Left cardiac atrium (tissue), 4 donors: ENCODE measurements around the gene CTNNAL1. TPM values are rescaled to one million over a fixed set of nuclear protein-coding genes. Genes with fewer than 3 reads are reported as not detected.
"Not testable (repeated sequence)": the region's sequence is repeated elsewhere in the genome, so short reads cannot be mapped to it uniquely, and the experiment has no call there.

Experiments
- ATAC-seq, 2 donors: fragments of 200-7000 bp; cut with Tn5 transposase; one replicate each; pipeline ENCODE4 v1.9.1; 2020; ENCODE audit warnings: mild to moderate bottlenecking in 2 of 2, moderate library complexity in 2 of 2
- DNase-seq: peaks from one replicate; pipeline ENCODE4 v3.0.0-alpha.2; 2020
- intact Hi-C, 2 donors: fragments of 100-400 bp; cut with DNase I; formaldehyde crosslinking; loops; one replicate each; pipeline versions ENCODE4 v1.14.1 to v1.15.1; 2022 to 2023
- total RNA-seq, 2 donors: library from RNA; stranded (reverse); fragmentation: NEBNext Ultra II Directional; extraction: Animal tissue kit (Norgen Biotek cat#: 25700); gene quantifications; one replicate each; pipeline ENCODE4 v1.2.1, GENCODE V29; 2021
- donor health status: DM: no; HTN: yes; CAD: no.
- donor health status: DM: no; HTN: yes; CAD: no; lungs with severe emphysema.
- donor health status: DM: yes; HTN: yes; CAD: no.
- donor health status: Dilated cardiomyopathy.

The CTNNAL1 gene
- total RNA-seq, 2 donors from 2014 or later: 87.0 to 91.2 TPM

DNA sequence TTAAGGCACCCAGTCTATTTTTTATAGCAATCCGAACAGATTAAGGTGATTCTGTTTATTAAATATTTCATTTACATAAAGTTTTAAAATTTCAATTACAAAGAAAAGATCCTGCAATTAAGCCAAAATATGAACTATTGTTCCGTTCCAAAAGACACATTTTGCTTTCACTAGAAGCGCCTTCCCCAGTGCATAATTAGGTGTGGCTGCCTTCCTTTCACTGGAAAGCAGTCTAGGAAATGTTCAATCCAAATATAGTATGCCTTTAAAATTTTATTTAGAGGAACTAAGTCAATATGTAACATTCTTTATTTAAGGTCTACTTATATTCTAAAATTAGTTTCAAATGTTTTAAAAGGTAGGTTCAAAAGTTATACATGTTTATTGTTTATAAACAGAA is 7.6 kb downstream of the CTNNAL1 start:
- DNase-seq: no peak
- intact Hi-C loops: loop anchor here in 1 of 2 donors (5.0 kb wide), 1 partner anchor 38 kb away; no protein-coding TSS in a partner anchor
- ATAC-seq: no peak

DNA sequence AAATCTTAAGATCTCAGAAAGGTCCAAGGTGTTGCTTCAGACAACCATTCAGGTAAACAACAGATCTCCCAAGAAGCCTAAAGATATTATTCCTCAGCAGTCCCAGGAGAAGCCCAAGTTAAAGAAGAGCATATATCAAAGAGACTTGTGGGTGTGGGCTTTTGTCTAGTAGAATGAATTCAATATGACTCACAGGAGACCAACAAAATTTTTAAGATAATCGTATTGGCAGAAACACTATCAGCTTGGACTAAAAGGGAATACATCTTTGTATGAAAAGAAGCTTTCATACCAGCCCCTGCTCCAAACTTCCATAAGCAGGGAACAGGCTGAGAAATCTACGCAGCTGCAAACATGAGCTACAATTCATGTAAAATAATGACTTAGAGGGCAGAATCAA is 10.2 kb downstream of the CTNNAL1 start:
- intact Hi-C loops: no loop called here
- DNase-seq (no peak), ATAC-seq (no peak)

DNA sequence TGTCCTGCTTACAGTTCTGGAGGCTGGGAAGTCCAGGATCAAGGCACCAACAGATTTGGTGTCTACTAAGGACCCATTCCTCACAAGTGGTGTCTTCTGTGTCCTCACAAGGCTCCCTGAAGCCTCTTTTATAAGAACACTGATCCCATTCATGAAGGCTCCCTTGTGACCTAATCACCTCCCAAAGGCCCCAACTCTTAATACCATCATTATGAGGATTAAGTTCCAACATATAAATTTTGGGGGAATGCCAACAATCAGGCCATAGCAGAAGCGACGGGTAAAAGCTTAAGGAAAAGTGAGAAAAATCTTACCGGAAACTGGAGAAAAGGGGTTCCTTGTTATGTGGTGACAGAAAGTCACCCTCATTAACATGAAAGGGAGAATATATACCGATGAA is 11.2 kb downstream of the CTNNAL1 start:
- intact Hi-C loops: no loop called here
- no peak for ATAC-seq
- DNase-seq: no peak

DNA sequence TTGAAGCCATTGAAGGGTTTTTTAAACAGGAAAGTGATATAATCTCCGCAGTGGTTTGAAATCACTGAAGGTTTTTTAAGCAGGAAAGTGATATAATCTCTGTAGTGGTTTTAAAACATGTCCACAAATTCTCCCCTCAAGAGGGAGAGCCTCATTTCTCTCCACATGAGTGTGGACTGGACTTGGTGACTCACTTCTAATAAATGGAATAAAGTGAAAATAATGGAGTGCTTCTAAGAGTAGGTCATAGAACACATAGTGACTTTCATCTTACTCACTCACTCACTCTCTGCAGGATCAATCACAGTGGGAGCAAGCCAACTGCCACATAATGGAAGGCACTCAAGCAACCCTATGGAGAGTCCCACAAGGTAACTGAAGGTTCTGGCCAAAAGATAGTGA is 12.0 kb downstream of the CTNNAL1 start:
- DNase-seq (no peak), ATAC-seq (peak in 1 of 2 donors; percentile 34)
- intact Hi-C loops: no loop called here

DNA sequence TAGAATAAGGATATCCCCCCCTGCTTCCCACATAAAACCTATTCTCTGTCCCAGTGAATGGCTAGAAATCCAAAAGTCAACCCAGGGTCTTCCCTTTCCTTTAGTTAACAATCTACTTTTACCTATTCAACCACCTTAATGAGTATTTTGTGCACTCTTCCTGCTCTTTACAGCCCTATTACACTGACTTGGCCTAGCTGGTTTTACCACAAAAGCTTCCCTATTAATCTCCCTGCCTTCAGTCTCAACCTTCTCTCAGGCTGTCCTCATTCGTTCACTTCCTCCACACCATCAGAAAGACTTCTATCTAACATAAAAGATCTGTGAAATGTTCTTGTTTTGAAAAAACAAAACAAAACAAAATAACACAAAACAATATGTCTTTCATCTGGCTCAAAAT is 16.2 kb downstream of the CTNNAL1 start:
- no peak for ATAC-seq
- intact Hi-C loops: no loop called here
- no peak for DNase-seq

DNA sequence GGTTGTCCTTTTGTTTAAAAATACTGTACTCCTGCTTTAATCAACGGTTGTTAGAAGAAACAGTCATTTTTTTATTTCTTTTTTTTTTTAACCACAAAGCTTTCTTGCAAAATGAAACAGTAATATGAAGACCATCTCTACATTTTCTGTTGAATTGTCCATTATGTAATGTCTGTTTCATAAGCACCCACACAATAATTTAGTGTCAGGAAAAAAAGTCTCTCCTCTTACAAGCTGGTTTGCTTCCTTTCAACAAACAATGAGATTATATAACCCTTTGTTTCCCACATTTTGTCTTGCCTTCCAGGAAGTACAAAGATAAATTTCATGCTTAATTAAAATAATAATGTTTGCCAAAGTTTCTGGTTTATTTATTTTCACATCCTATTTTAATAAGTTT is 16.7 kb downstream of the CTNNAL1 start:
- DNase-seq: no peak
- no peak for ATAC-seq
- intact Hi-C loops: no loop called here

DNA sequence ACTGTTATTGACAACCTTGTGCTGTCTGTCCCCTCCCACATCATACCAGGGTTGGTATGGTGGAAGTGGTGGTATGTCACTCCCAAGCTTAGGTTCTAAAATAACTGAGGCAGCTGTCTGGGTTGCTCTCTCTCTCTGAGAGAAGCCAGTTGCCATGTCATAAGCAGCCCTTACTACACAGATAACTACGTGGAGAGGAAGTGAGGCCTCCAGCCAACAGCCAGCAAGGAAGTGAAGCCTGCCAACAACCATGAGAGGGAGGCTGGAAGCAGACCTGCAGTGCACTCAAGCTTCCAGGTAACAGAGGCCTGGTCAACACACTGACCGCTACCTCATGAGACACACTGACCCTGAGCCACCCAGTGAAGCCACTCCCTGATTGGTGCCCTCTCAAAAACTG is 18.6 kb downstream of the CTNNAL1 start:
- ATAC-seq (peak; percentile 84 to 89), DNase-seq (peak; percentile 70)
- intact Hi-C loops: no loop called here

DNA sequence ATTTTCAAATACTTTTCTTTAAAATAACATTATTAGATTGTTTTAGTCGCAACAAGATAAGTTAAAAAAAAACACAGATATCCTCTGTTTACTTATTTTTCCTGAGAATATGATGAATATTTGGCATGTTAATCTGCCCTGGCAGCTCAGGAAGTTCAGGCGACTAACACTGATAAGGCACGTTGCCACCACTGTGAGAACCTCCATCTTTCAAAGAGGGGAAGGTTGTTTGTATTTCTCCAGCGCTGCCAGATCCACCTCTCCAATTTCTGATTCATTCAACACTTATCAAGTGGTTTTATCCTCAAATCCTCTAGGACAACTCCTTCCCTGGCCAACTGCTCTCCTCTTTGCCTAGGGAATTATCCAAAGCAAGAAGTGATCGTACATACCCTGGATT is 21.8 kb downstream of the CTNNAL1 start:
- peak; percentile 33 for DNase-seq
- intact Hi-C loops: no loop called here
- peak in 1 of 2 donors; percentile 64 for ATAC-seq

DNA sequence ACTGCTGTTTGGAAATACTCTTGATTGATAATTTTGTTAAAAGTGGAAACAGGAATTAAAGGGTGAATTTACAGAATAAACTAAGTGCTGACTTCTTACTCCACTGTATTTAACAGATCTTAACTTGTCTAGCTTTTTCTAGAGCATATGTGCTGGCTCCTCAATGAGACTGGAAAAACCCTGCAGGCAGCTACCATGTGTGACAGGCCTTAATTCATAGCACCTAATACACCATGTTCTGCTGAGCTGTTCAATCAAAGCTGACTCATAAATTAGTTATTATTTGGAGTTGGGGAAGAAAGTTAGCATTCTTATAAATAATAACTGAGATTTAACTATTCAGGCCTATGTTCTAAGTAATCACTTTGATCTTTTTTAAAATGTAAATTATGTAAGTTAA is 29.4 kb downstream of the CTNNAL1 start:
- intact Hi-C loops: no loop called here
- ATAC-seq (no peak), DNase-seq (no peak)

DNA sequence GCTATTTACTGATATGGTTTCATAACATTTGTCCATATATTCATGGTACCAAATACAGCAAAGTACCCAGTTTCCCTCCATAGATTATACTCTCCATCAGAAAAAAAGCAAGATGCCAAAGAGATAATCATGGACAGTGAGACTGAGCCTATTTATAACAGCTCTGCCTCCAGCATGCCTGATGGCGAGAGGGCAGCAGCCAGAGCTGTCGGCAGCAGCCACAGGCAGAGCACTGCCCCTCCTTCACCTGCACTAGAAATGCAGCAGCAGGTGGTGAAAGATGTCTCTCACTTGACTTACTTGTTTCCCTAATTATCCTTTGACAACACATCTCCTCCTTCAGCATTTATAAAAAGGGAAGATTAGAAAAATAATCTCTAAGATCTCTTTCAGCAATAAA is 32.4 kb downstream of the CTNNAL1 start:
- intact Hi-C loops: no loop called here
- ATAC-seq (peak in 1 of 2 donors; percentile 60), DNase-seq (no peak)

DNA sequence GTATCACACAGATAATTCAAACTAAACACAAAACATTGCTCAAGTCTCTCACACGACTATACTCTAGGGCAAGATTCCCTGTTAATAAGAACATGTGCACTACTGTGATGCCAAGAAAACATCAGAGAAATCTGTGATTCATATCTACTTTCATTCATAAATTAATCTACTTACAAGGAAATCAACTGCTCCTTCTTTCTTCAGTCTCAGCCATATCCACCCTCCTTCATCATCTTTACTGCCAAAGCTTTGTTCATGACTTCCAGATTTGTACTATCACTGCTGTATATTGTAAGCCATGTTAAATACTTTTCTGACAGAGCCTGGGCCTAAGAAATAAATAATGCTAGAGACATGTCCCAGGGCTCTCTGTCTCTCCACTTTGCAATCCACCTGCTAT is 35.1 kb downstream of the CTNNAL1 start:
- DNase-seq: no peak
- no peak for ATAC-seq
- intact Hi-C loops: no loop called here

DNA sequence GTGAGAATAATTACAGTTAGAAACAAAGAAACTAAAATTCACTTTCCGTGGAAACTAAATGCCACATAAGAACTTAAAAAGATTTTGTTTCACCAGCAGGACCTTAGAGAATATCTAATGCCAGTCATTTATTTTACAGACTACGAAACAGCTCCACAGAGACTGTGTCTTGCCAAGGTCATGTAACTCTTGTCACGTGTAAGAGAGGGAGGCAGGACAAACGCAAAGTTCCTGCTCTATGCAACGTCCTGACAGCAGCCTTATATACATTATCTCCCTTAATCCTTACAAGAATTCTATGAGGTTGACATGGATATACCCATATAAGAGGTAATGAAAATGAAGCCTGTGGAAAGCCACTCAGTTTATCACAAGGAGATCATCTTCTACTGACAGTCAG is 39.4 kb downstream of the CTNNAL1 start:
- intact Hi-C loops: no loop called here
- DNase-seq (no peak), ATAC-seq (peak; percentile 71 to 80)

DNA sequence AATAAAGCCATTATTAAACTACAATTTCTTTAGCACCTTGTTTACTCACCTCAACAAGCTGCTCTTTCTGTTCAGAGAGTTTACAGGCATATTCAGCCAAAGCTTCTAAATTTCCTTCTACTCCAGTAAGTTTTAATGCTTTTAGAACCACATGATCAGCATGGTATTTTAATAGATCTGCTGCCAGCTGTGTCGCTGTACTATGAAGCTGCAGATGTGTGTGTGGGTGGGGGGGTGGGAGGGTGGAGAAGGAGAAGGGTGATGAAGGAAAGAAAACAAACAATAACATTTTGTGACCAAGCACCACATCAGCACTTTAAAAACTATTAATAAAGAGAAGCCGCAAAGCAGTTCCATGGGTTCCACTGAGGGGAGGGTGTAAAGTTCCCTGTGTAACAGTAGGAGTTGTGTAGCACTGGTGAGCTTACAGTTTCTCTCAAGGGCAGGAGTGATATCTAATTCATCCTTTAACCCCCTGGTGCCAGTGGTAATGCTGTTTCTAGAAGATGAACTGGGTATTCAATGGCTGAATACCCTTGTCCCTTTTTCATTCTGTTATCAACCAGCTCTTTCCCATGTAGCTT is 40.6 kb downstream of the CTNNAL1 start:
- DNase-seq: no peak
- intact Hi-C loops: no loop called here
- peak; percentile 46 to 57 for ATAC-seq

DNA sequence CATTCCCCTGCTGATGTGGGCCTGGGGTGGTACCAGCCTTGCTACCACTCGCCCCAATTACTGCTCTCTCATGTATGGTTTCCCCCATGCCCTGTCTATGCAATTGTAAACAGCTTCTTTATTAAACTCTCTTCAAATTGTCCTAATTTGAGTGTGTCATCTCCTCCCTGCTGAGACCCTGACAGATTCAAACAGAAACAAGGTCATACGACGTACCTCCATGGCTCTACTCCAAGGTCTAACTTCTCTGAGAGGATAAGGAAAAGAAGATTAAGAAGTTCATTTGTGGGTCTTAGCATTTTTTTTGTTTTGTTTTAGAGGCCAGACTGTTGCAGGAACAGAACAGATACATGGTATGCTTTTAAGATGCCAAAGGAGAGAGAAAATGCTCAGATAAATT is 41.1 kb downstream of the CTNNAL1 start:
- intact Hi-C loops: no loop called here
- no peak for ATAC-seq
- DNase-seq: no peak

DNA sequence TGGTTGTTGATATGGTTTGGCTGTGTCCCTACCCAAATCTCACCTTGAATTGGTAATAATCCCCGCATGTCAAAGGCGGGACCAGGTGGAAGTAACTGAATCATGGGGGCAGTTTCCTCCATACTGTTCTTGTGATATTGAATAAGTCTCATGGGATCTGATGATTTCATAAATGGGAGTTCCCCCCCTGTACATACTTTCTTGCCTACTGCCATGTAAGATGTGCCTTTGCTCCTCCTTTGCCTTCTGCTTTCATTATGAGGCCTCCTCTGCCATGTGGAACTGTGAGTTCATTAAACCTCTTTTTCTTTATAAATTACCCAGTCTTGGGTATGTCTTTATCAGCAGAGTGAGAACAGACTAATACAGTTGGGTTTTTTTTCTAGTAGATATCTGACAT is 41.9 kb downstream of the CTNNAL1 start:
- intact Hi-C loops, DNase-seq, ATAC-seq: not testable (repeated sequence)

DNA sequence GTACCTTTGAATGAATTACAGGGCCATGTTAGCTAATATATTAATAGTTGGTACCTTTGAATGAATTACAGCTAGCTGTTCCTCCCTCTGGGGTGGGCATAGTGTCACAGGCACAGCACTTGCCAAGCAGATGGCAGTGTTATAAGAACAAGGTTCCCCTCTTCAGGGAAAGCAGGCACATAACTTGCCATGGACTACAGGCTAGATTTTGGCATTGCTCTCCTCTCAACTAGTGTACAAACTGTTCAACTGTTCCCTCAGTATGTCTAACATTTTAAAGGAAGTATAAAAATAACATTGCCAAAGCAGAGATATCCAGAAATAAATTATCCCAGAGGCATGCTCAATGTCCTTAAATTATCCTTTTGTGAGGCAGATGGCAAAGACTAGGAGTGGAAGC is 45.4 kb downstream of the CTNNAL1 start:
- ATAC-seq: peak; percentile 40 to 68
- no peak for DNase-seq
- intact Hi-C loops: loop anchor here in 1 of 2 donors (5.0 kb wide), 1 partner anchor 39 kb away; no protein-coding TSS in a partner anchor

DNA sequence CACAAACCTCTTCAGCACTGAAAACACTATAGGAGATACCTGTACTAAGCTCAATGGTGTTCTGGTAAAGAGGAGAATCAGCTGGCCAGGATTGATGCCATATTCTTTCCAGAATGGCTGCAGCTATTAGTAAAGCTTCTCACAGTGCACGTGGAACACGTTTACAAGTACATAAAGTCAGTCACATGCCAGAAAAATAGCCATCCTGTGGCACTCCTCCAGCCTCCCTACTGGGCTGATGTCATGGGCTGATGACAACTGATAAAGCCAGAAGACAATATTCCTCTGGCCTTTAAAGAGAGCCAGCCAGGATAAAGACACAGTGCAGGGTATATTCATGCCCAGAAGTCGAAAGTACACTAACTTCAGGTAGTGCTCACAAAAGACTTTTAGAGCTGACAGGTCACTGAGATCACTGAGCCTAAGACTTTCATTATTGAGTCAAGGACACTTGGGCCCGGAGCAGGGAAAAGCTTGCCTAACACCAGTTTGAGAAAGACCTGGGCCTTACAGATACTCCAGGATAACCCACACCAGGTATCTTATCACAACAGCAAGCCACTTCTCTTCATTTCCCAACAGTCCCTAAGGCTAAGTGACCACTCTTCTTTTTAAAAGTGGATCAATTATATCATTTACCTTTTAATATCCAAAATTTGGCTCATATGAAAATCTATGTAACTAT is 49.7 kb downstream of the CTNNAL1 start:
- ATAC-seq (peak in 1 of 2 donors; percentile 73), DNase-seq (peak; percentile 39)
- intact Hi-C loops: no loop called here

DNA sequence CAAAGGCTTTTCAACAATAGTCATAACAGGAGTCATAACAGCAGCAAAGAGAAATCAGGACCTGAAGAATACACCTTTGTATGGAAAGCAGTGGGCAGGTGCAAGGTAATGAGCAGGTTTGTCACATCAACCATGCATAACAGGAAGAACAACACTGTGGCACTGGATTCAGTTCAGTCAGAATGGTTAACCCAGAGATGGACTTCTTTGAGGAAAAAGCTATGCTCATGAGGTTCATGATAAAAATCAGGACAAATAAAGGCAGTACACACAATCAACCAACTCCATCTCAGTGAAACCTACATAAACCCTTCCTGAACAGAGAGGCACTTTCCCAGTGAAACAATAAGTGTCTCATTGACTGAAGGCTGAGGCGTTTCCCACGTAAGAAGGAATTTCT is 52.1 kb downstream of the CTNNAL1 start:
- intact Hi-C loops: no loop called here
- ATAC-seq: no peak
- no peak for DNase-seq

DNA sequence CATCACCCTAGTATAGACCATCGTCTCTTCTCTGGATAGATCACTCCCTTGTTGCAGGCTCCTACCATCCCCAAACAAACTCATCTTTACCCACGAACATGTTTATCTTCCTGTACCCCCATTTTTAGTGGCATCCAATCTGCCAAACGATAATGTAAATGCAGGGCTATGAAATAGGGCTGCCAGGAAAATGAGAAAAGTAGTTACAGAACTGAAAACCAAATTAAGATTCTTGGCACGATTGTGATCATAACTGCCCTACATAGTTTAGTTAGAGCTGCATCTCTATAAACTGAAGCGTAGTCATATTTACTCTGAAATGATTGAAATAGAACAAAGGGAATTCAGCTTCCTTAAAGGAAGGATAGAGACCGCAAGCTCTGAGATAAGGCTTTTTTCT is 53.0 kb downstream of the CTNNAL1 start:
- ATAC-seq: no peak
- DNase-seq: no peak
- intact Hi-C loops: no loop called here

DNA sequence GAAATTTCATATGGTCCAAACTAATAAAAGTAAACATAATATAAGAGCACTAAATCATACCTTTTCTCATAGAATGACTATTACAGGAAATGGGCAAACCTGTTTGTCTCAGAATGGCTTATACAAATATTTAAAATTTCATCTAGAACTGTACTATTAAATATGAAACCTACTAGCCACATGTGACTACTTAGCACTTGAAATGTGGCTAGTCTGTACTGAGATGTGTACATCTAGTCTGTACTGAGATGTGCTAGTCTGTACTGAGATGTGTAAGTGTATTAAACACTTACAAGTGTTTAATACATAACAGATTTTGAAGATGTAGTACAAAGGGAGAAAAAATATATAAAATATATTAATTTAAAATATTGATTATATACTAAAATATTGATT is 56.7 kb downstream of the CTNNAL1 start:
- ATAC-seq (no peak), DNase-seq (no peak)
- intact Hi-C loops: no loop called here

DNA sequence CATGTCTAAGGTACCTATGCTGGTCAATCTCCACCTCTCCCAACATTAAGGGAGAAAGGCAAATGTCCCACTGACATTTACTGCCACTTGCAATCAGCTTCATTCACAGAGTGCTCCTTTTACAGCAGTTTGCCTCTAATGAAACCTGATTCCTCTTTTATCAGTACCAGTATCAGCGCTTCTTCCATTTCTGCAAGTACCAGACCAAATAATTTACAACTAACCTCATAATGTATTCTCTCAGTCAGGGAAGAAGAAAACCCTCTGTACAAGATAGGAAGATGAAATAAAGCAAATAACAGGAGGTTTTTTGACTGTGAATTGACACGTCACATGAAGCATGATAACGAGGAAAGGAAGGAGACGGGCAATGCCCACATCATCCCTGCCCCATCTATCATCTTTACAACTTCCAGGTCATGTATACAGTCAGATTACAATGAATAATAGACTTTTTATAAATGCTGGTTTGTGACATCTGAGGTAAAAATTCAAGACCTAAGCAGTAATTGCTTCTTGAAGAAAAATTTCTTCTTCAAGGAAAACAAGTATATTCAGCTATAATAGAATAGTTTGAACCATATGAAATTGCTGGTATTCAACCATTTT is 57.2 kb downstream of the CTNNAL1 start:
- no peak for DNase-seq
- intact Hi-C loops: no loop called here
- no peak for ATAC-seq
